SK-MEL-5 (cell line): ENCODE results near the gene ANO1. TPM values are rescaled to one million over a fixed set of nuclear protein-coding genes. Genes with fewer than 3 reads are reported as not detected.
"Not testable (repeated sequence)": the region's sequence is repeated elsewhere in the genome, so short reads cannot be mapped to it uniquely, and the experiment has no call there.

Experiments used
- DNase-seq: peaks from one replicate; pipeline ENCODE4 v3.0.0-alpha.2; 2016; ENCODE audit warnings: low read depth, low spot score
- in situ Hi-C: cut with HindIII; loops from 2 replicates; pipeline ENCODE4 v1.10.0; 2016; ENCODE audit warnings: low sequenced_read_pairs, high pct_unique_total_duplicates, low pct_unique_long_range_greater_than_20kb
- total RNA-seq: library from RNA; depleted of rRNA; stranded (reverse); fragments of >200 nt; shearing (Covaris generic); gene quantifications from 2 replicates; pipeline ENCODE4 v1.2.3, GENCODE V29; 2014

Gene ANO1
- total RNA-seq, 1 experiment from 2014 or later = 1.2 TPM

GRCh38 chr11:70182266-70182665 lies 104.1 kb downstream of the ANO1 start:
- in situ Hi-C loops = loop anchor here (10.0 to 25.0 kb wide), 3 partner anchors 77 to 270 kb away; no protein-coding TSS in a partner anchor
- no peak for DNase-seq

- DNase-seq = no peak
- in situ Hi-C loops = loop anchor here (10.0 to 25.0 kb wide), 3 partner anchors 78 to 271 kb away; no protein-coding TSS in a partner anchor
These were observed 104.9 kb downstream of the ANO1 start for GRCh38 chr11:70183032-70183431.

- in situ Hi-C loops = loop anchor here (10.0 to 25.0 kb wide), 3 partner anchors 79 to 271 kb away; no protein-coding TSS in a partner anchor
- DNase-seq = no peak
These were observed 105.5 kb downstream of the ANO1 start for GRCh38 chr11:70183483-70184176.

GRCh38 chr11:70184396-70184795 lies 106.3 kb downstream of the ANO1 start:
- in situ Hi-C loops = loop anchor here (10.0 to 25.0 kb wide), 3 partner anchors 80 to 272 kb away; no protein-coding TSS in a partner anchor
- no peak for DNase-seq

GRCh38 chr11:70185348-70186055 lies 107.4 kb downstream of the ANO1 start:
- in situ Hi-C loops = loop anchor here (10.0 to 25.0 kb wide), 3 partner anchors 81 to 273 kb away; no protein-coding TSS in a partner anchor
- DNase-seq = no peak

GRCh38 chr11:70186420-70186819 lies 108.3 kb downstream of the ANO1 start:
- no peak for DNase-seq
- in situ Hi-C loops = loop anchor here (10.0 to 25.0 kb wide), 3 partner anchors 82 to 274 kb away; no protein-coding TSS in a partner anchor

GRCh38 chr11:70186936-70187335 lies 108.8 kb downstream of the ANO1 start:
- no peak for DNase-seq
- in situ Hi-C loops = loop anchor here (10.0 to 25.0 kb wide), 3 partner anchors 82 to 275 kb away; no protein-coding TSS in a partner anchor

- no peak for DNase-seq
- in situ Hi-C loops = loop anchor here (10.0 to 25.0 kb wide), 3 partner anchors 83 to 275 kb away; no protein-coding TSS in a partner anchor
These were observed 109.7 kb downstream of the ANO1 start for GRCh38 chr11:70187771-70188170.

- DNase-seq = no peak
- in situ Hi-C loops = loop anchor here (10.0 to 25.0 kb wide), 3 partner anchors 85 to 277 kb away; no protein-coding TSS in a partner anchor
These were observed 111.5 kb downstream of the ANO1 start for GRCh38 chr11:70189622-70190021.

GRCh38 chr11:70191495-70192140 lies 113.5 kb downstream of the ANO1 start:
- in situ Hi-C loops = loop anchor here (25.0 kb wide), 2 partner anchors 179 to 279 kb away; no protein-coding TSS in a partner anchor
- peak; percentile 92 for DNase-seq

GRCh38 chr11:70192666-70193410 lies 114.7 kb downstream of the ANO1 start:
- no peak for DNase-seq
- in situ Hi-C loops = loop anchor here (25.0 kb wide), 2 partner anchors 181 to 281 kb away; no protein-coding TSS in a partner anchor

GRCh38 chr11:70193411-70194292 lies 115.5 kb downstream of the ANO1 start:
- no peak for DNase-seq
- in situ Hi-C loops = loop anchor here (25.0 kb wide), 2 partner anchors 181 to 281 kb away; no protein-coding TSS in a partner anchor

GRCh38 chr11:70194792-70195791 lies 117.0 kb downstream of the ANO1 start:
- in situ Hi-C loops = loop anchor here (25.0 kb wide), 2 partner anchors 183 to 283 kb away; no protein-coding TSS in a partner anchor
- no peak for DNase-seq

- no peak for DNase-seq
- in situ Hi-C loops = no loop called here
These were observed 122.2 kb downstream of the ANO1 start for GRCh38 chr11:70200212-70200844.

GRCh38 chr11:70201047-70201446 lies 122.9 kb downstream of the ANO1 start:
- DNase-seq, in situ Hi-C loops: not testable (repeated sequence)
